Thyroid gland (tissue), 4 donors: ENCODE data around the gene IRF9.

ENCODE experiments used
- CTCF ChIP-seq, 6 experiments: fragments of 200-600 bp in 3 of 6; fragments of 450-650 bp in 3 of 6; sonication (generic) in 3 of 6; IDR thresholded peaks; one replicate each; pipeline ENCODE4 v1.5.1; 2016 to 2019; ENCODE audit warnings: antibody characterized with exemption in 6 of 6, mild to moderate bottlenecking in 2 of 6, inconsistent platforms in 1 of 6, moderate library complexity in 1 of 6
- POLR2A ChIP-seq, 2 donors: fragments of 450-650 bp; IDR thresholded peaks; one replicate each; pipeline ENCODE4 v1.6.1; 2017; ENCODE audit warnings: antibody characterized with exemption in 2 of 2, mild to moderate bottlenecking in 2 of 2, moderate library complexity in 1 of 2

- TF ChIP-seq CTCF (IDR thresholded peaks at IDR 0.05) = no peak
- no peak for TF ChIP-seq POLR2A (IDR thresholded peaks at IDR 0.05)
Observed at GRCh38 chr14:24162093-24162492, 1.0 kb downstream of the IRF9 start.
